Activated T-cell treated with anti-CD3 and anti-CD28 coated beads, Interleukin-2, amount 50 U/mL, for 72 hours (primary cell): ENCODE results near the gene LY6G6D. TPM values are rescaled to one million over a fixed set of nuclear protein-coding genes. Genes with fewer than 3 reads are reported as not detected.

Source experiments
- ATAC-seq, 2 donors: fragments of 150-1000 bp; cut with Tn5 transposase; replicated peaks in 1 of 2; 2 replicates each; pipeline ENCODE4 v1.10.0; 2021; ENCODE audit warnings: moderate library complexity in 2 of 2, mild to moderate bottlenecking in 1 of 2
- DNase-seq, 2 donors: peaks; one replicate each; pipeline ENCODE4 v3.0.0; 2021 to 2022; ENCODE audit warnings: mixed read lengths in 1 of 2
- H3K27ac Mint-ChIP-seq: one replicate; pipeline ENCODE4 v1.8.0; 2022; ENCODE audit warnings: mild to moderate bottlenecking, moderate library complexity, mixed read lengths
- H3K27me3 Mint-ChIP-seq: one replicate; pipeline ENCODE4 v1.8.0; 2022; ENCODE audit warnings: low read depth, mixed read lengths
- H3K36me3 Mint-ChIP-seq, 2 donors: one replicate each; pipeline ENCODE4 v1.8.0; 2022; ENCODE audit warnings: mixed read lengths in 2 of 2, mild to moderate bottlenecking in 1 of 2; ENCODE audit not compliant: insufficient read depth in 2 of 2
- H3K4me1 Mint-ChIP-seq: one replicate; pipeline ENCODE4 v1.8.0; 2022; ENCODE audit warnings: low read depth, mixed read lengths
- H3K4me3 Mint-ChIP-seq, 2 donors: one replicate each; pipeline ENCODE4 v1.8.0; 2022; ENCODE audit warnings: mild to moderate bottlenecking in 2 of 2, mixed read lengths in 2 of 2, moderate library complexity in 2 of 2
- H3K9me3 Mint-ChIP-seq, 2 donors: one replicate each; pipeline ENCODE4 v1.8.0; 2022; ENCODE audit warnings: mixed read lengths in 2 of 2
- total RNA-seq, 2 donors: library from RNA; stranded (reverse); gene quantifications; one replicate each; pipeline ENCODE4 v1.2.3, GENCODE V29; 2022

LY6G6D gene
- total RNA-seq, 2 donors from 2014 or later: not detected

GRCh38 chr6:31760790-31761189, 45.6 kb downstream of the LY6G6D start:
- Mint-ChIP-seq H3K4me3 (no peak overlapping the region), H3K9me3 (no peaks in the 10 kb centered on the region), H3K36me3 (peaks cover 8 to 34% of the 10 kb centered on the region in 2 donors), H3K27me3 (no peaks in the 10 kb centered on the region), H3K27ac (no peak overlapping the region), H3K4me1 (peaks cover 5% of the 10 kb centered on the region)
- ATAC-seq (no peak), DNase-seq (no peak)

- Mint-ChIP-seq H3K36me3 (peaks cover 8 to 34% of the 10 kb centered on the region in 2 donors), H3K9me3 (no peaks in the 10 kb centered on the region), H3K4me3 (no peak overlapping the region), H3K4me1 (peaks cover 5% of the 10 kb centered on the region), H3K27me3 (no peaks in the 10 kb centered on the region), H3K27ac (no peak overlapping the region)
- DNase-seq (no peak), ATAC-seq (no peak)
Observed at GRCh38 chr6:31761343-31761742, 46.2 kb downstream of the LY6G6D start.

- Mint-ChIP-seq H3K27me3 (no peaks in the 10 kb centered on the region), H3K9me3 (no peaks in the 10 kb centered on the region), H3K4me1 (peaks cover 5% of the 10 kb centered on the region), H3K36me3 (peaks cover 8 to 34% of the 10 kb centered on the region in 2 donors), H3K27ac (no peak within 1 kb of the TSS), H3K4me3 (no peak within 1 kb of the TSS)
- no peak for DNase-seq
- ATAC-seq: no peak
Observed at GRCh38 chr6:31762356-31762755, 47.2 kb downstream of the LY6G6D start, which contains the start of gene SAPCD1. Gene SAPCD1, plus strand, starts transcription at chr6:31762656. Its CDS starts 399 bp downstream, at chr6:31763055.

GRCh38 chr6:31762878-31763618, 47.9 kb downstream of the LY6G6D start:
- Mint-ChIP-seq H3K4me3 (no peak overlapping the region), H3K9me3 (no peaks in the 10 kb centered on the region), H3K27ac (no peak overlapping the region), H3K36me3 (peaks cover 7 to 33% of the 10 kb centered on the region in 2 donors), H3K4me1 (peaks cover 5% of the 10 kb centered on the region), H3K27me3 (no peaks in the 10 kb centered on the region)
- DNase-seq (no peak), ATAC-seq (no peak)

- H3K4me1 Mint-ChIP-seq: peaks cover 5% of the 10 kb centered on the region
- DNase-seq: no peak
- H3K36me3 Mint-ChIP-seq: peaks cover 6 to 28% of the 10 kb centered on the region in 2 donors
- H3K27ac Mint-ChIP-seq: no peak overlapping the region
- H3K27me3 Mint-ChIP-seq: no peaks in the 10 kb centered on the region
- H3K4me3 Mint-ChIP-seq: no peak overlapping the region
- H3K9me3 Mint-ChIP-seq: no peaks in the 10 kb centered on the region
- ATAC-seq: no peak
Observed at GRCh38 chr6:31763619-31763940, 48.4 kb downstream of the LY6G6D start.

- peaks cover 5% of the 10 kb centered on the region for H3K4me1 Mint-ChIP-seq
- H3K9me3 Mint-ChIP-seq: no peaks in the 10 kb centered on the region
- peaks cover 6 to 25% of the 10 kb centered on the region in 2 donors for H3K36me3 Mint-ChIP-seq
- H3K4me3 Mint-ChIP-seq: no peak overlapping the region
- no peaks in the 10 kb centered on the region for H3K27me3 Mint-ChIP-seq
- no peak overlapping the region for H3K27ac Mint-ChIP-seq
- ATAC-seq (no peak), DNase-seq (no peak)
Observed at GRCh38 chr6:31764198-31764597, 49.0 kb downstream of the LY6G6D start.

GRCh38 chr6:31765559-31765909, 50.4 kb downstream of the LY6G6D start:
- Mint-ChIP-seq H3K36me3 (peaks cover 3 to 21% of the 10 kb centered on the region in 2 donors), H3K4me3 (no peak overlapping the region), H3K9me3 (no peaks in the 10 kb centered on the region), H3K27ac (no peak overlapping the region), H3K27me3 (no peaks in the 10 kb centered on the region), H3K4me1 (peaks cover 13% of the 10 kb centered on the region)
- ATAC-seq (no peak), DNase-seq (no peak)

GRCh38 chr6:31765910-31766794, 51.0 kb downstream of the LY6G6D start:
- H3K4me3 Mint-ChIP-seq: no peak overlapping the region
- peaks cover 14% of the 10 kb centered on the region for H3K4me1 Mint-ChIP-seq
- H3K9me3 Mint-ChIP-seq: no peaks in the 10 kb centered on the region
- ATAC-seq: no peak
- no peak overlapping the region for H3K27ac Mint-ChIP-seq
- H3K27me3 Mint-ChIP-seq: no peaks in the 10 kb centered on the region
- DNase-seq: no peak
- H3K36me3 Mint-ChIP-seq: peaks cover 0 to 15% of the 10 kb centered on the region in 2 donors

GRCh38 chr6:31767096-31767645, 52.0 kb downstream of the LY6G6D start:
- H3K27ac Mint-ChIP-seq: no peak overlapping the region
- H3K36me3 Mint-ChIP-seq: peaks cover 0 to 10% of the 10 kb centered on the region in 2 donors
- no peaks in the 10 kb centered on the region for H3K9me3 Mint-ChIP-seq
- no peaks in the 10 kb centered on the region for H3K27me3 Mint-ChIP-seq
- no peak overlapping the region for H3K4me3 Mint-ChIP-seq
- H3K4me1 Mint-ChIP-seq: peaks cover 23% of the 10 kb centered on the region
- no peak for DNase-seq
- no peak for ATAC-seq

Other genes starting within 250 kb of the LY6G6D start
- 10 to 100 TPM; 18.7 to 22.3 TPM for gene MICB, start 217.2 kb upstream of the LY6G6D start, total RNA-seq
- gene MCCD1, start 186.4 kb upstream of the LY6G6D start, total RNA-seq: not detected
- gene DDX39B, start 173.3 kb upstream of the LY6G6D start, total RNA-seq: 100 to 1,000 TPM; 567 to 644 TPM
- 1 to 10 TPM; 4.1 to 5.6 TPM for gene ATP6V1G2, start 168.7 kb upstream of the LY6G6D start, total RNA-seq
- gene NFKBIL1, start 167.7 kb upstream of the LY6G6D start, total RNA-seq: 10 to 100 TPM; 28.0 to 36.6 TPM
- 100 to 1,000 TPM in 1 of 2 donors, 10 to 100 TPM in 1; 77.2 to 110 TPM for gene LTA, start 143.1 kb upstream of the LY6G6D start, total RNA-seq
- gene TNF, start 139.8 kb upstream of the LY6G6D start, total RNA-seq: 10 to 100 TPM; 30.7 to 57.8 TPM
- gene LTB, start 132.9 kb upstream of the LY6G6D start, total RNA-seq: 10 to 100 TPM; 43.4 to 61.8 TPM
- 10 to 100 TPM; 24.6 to 27.0 TPM for gene LST1, start 129.1 kb upstream of the LY6G6D start, total RNA-seq
- gene NCR3, start 122.3 kb upstream of the LY6G6D start, total RNA-seq: 10 to 100 TPM; 15.0 to 24.7 TPM
- 10 to 100 TPM; 68.7 to 98.1 TPM for gene AIF1, start 100.1 kb upstream of the LY6G6D start, total RNA-seq
- gene PRRC2A, start 94.6 kb upstream of the LY6G6D start, total RNA-seq: 100 to 1,000 TPM; 260 to 285 TPM
- gene BAG6, start 62.7 kb upstream of the LY6G6D start, total RNA-seq: 100 to 1,000 TPM; 265 to 272 TPM
- 1 to 10 TPM; 5.0 to 6.0 TPM for gene APOM, start 59.5 kb upstream of the LY6G6D start, total RNA-seq
- 10 to 100 TPM; 21.1 to 22.5 TPM for gene C6orf47, start 54.6 kb upstream of the LY6G6D start, total RNA-seq
- gene GPANK1, start 50.4 kb upstream of the LY6G6D start, total RNA-seq: 10 to 100 TPM; 30.3 to 37.7 TPM
- gene CSNK2B, start 49.3 kb upstream of the LY6G6D start, total RNA-seq: 100 to 1,000 TPM; 208 to 209 TPM
- gene LY6G5B, start 45.4 kb upstream of the LY6G6D start, total RNA-seq: 10 to 100 TPM; 21.3 to 26.9 TPM
- 1 to 10 TPM; 2.3 to 6.9 TPM for gene LY6G5C, start 34.3 kb upstream of the LY6G6D start, total RNA-seq
- gene ABHD16A, start 12.0 kb upstream of the LY6G6D start, total RNA-seq: 10 to 100 TPM; 48.9 TPM
- not detected for gene LY6G6F, start 8.5 kb upstream of the LY6G6D start, total RNA-seq
- under 1 TPM; 0.25 to 0.67 TPM for gene LY6G6C, start 6.4 kb downstream of the LY6G6D start, total RNA-seq
- gene MPIG6B, start 8.0 kb downstream of the LY6G6D start, total RNA-seq: under 1 TPM in 1 of 2 donors, not detected in 1; 0.10 TPM
- gene DDAH2, start 14.0 kb downstream of the LY6G6D start, total RNA-seq: 10 to 100 TPM; 19.0 to 19.6 TPM
- gene CLIC1, start 21.2 kb downstream of the LY6G6D start, total RNA-seq: 100 to 1,000 TPM; 253 to 318 TPM
- gene MSH5, start 24.7 kb downstream of the LY6G6D start, total RNA-seq: 10 to 100 TPM; 84.9 to 98.4 TPM
- 10 to 100 TPM; 15.7 to 18.0 TPM for gene SAPCD1, start 47.3 kb downstream of the LY6G6D start, total RNA-seq
- 1 to 10 TPM; 3.3 to 3.4 TPM for gene VWA7, start 62.0 kb downstream of the LY6G6D start, total RNA-seq
- 100 to 1,000 TPM in 1 of 2 donors, 10 to 100 TPM in 1; 91.3 to 101 TPM for gene VARS1, start 80.4 kb downstream of the LY6G6D start, total RNA-seq
- gene LSM2, start 91.6 kb downstream of the LY6G6D start, total RNA-seq: 100 to 1,000 TPM; 122 to 123 TPM
- 1 to 10 TPM; 2.9 to 3.1 TPM for gene HSPA1L, start 99.9 kb downstream of the LY6G6D start, total RNA-seq
- 10 to 100 TPM; 16.5 to 37.6 TPM for gene HSPA1A, start 100.2 kb downstream of the LY6G6D start, total RNA-seq
- gene HSPA1B, start 112.4 kb downstream of the LY6G6D start, total RNA-seq: 10 to 100 TPM; 31.6 to 44.9 TPM
- 10 to 100 TPM; 24.0 to 27.1 TPM for gene NEU1, start 147.5 kb downstream of the LY6G6D start, total RNA-seq
- under 1 TPM; 0.22 to 0.23 TPM for gene SLC44A4, start 163.6 kb downstream of the LY6G6D start, total RNA-seq
- gene EHMT2, start 182.3 kb downstream of the LY6G6D start, total RNA-seq: 10 to 100 TPM; 49.2 to 64.7 TPM
- gene ZBTB12, start 186.7 kb downstream of the LY6G6D start, total RNA-seq: 1 to 10 TPM in 1 of 2 donors, under 1 TPM in 1; 0.88 to 1.9 TPM
- 1 to 10 TPM; 3.4 to 5.1 TPM for gene C2, start 212.4 kb downstream of the LY6G6D start, total RNA-seq
- gene CFB, start 230.7 kb downstream of the LY6G6D start, total RNA-seq: 1 to 10 TPM; 1.1 to 3.5 TPM
- 10 to 100 TPM; 65.0 to 71.5 TPM for gene NELFE, start 243.6 kb downstream of the LY6G6D start, total RNA-seq
- gene SKIC2, start 243.8 kb downstream of the LY6G6D start, total RNA-seq: 10 to 100 TPM; 75.7 to 79.7 TPM